HG03432 (cell line): ENCODE data around the gene C6orf163.

Experiments
- ATAC-seq: cut with Tn5 transposase; IDR thresholded peaks from one replicate; pipeline ENCODE4 v1.9.1; 2021; ENCODE audit warnings: mild to moderate bottlenecking, moderate library complexity; ENCODE audit not compliant: unreplicated experiment

The C6orf163 gene

DNA sequence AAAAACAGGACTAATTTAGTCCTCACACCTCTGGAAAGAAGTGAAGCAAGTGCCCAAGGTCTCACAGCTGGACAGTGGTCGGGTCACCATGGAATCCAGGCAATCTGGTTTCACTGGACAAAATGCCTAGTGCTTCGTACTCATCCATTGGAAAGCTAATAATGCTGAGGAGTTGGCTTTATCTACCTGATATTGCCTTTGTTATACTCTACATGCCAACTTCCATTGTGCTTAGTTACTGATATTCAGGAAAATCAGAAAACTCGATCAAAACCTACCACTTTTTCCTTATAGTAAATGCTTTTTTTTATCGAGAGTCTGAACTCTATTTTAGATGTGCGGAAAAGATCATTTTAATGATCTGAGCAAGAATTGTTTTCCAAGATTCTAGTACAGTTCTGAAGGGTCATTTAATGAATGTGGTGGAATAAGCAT is 64.1 kb downstream of the C6orf163 start:
- ATAC-seq, result no peak
